ENCODE results near the gene BCAS3. TPM values are rescaled to one million over a fixed set of nuclear protein-coding genes. Genes with fewer than 3 reads are reported as not detected.
A peak's percentile ranks its signal among the peaks of the same experiment; 100 is the strongest.

The BCAS3 gene
- 6.0 and 13.1 TPM in 2 replicates for total RNA-seq (2014; rRNA removed; shearing (Covaris generic))

GRCh38 chr17:60677308-60678117 is at the start of gene BCAS3:
Gene BCAS3 (plus strand): TSS chr17:60677851.
- DNase-seq (ENCODE audit: low spot score), result peak; percentile 100
- in situ Hi-C loops (cut with HindIII; ENCODE audit: low sequenced_read_pairs), result no loop called here

- no peak for DNase-seq (ENCODE audit: low spot score)
These were observed 49.3 kb upstream of the BCAS3 start for GRCh38 chr17:60628252-60628889.

GRCh38 chr17:60629120-60629519 is 48.5 kb upstream of the BCAS3 start:
- in situ Hi-C loops (cut with HindIII; ENCODE audit: low sequenced_read_pairs), result no loop called here
- DNase-seq (ENCODE audit: low spot score), result peak; percentile 49

More at GRCh38 chr17:60628252-60628889, 49.3 kb upstream of the BCAS3 start:
- in situ Hi-C loops (cut with HindIII; ENCODE audit: low sequenced_read_pairs), result no loop called here

- DNase-seq (ENCODE audit: low spot score), result peak; percentile 94
- in situ Hi-C loops (cut with HindIII; ENCODE audit: low sequenced_read_pairs), result no loop called here
These were observed 47.3 kb upstream of the BCAS3 start for GRCh38 chr17:60630352-60630751.

GRCh38 chr17:60631119-60631518 is 46.5 kb upstream of the BCAS3 start:
- in situ Hi-C loops (cut with HindIII; ENCODE audit: low sequenced_read_pairs), result no loop called here
- DNase-seq (ENCODE audit: low spot score), result no peak

GRCh38 chr17:60637683-60638082 is 40.0 kb upstream of the BCAS3 start:
- DNase-seq (ENCODE audit: low spot score), result no peak
- in situ Hi-C loops (cut with HindIII; ENCODE audit: low sequenced_read_pairs), result no loop called here

- DNase-seq (ENCODE audit: low spot score), result no peak
- in situ Hi-C loops (cut with HindIII; ENCODE audit: low sequenced_read_pairs), result no loop called here
These were observed 38.7 kb upstream of the BCAS3 start for GRCh38 chr17:60639019-60639330.

GRCh38 chr17:60640503-60640902 is 37.1 kb upstream of the BCAS3 start:
- DNase-seq (ENCODE audit: low spot score), result no peak
- in situ Hi-C loops (cut with HindIII; ENCODE audit: low sequenced_read_pairs), result no loop called here

GRCh38 chr17:60641126-60641525 is 36.5 kb upstream of the BCAS3 start:
- in situ Hi-C loops (cut with HindIII; ENCODE audit: low sequenced_read_pairs), result no loop called here
- DNase-seq (ENCODE audit: low spot score), result no peak

GRCh38 chr17:60641810-60642220 is 35.8 kb upstream of the BCAS3 start:
- in situ Hi-C loops (cut with HindIII; ENCODE audit: low sequenced_read_pairs), result no loop called here
- peak; percentile 91 for DNase-seq (ENCODE audit: low spot score)

GRCh38 chr17:60645918-60646523 is 31.6 kb upstream of the BCAS3 start:
- DNase-seq (ENCODE audit: low spot score), result no peak
- in situ Hi-C loops (cut with HindIII; ENCODE audit: low sequenced_read_pairs), result no loop called here

GRCh38 chr17:60646701-60647100 is 30.9 kb upstream of the BCAS3 start:
- in situ Hi-C loops (cut with HindIII; ENCODE audit: low sequenced_read_pairs), result no loop called here
- DNase-seq (ENCODE audit: low spot score), result no peak

GRCh38 chr17:60647705-60648104 is 29.9 kb upstream of the BCAS3 start:
- no peak for DNase-seq (ENCODE audit: low spot score)
- in situ Hi-C loops (cut with HindIII; ENCODE audit: low sequenced_read_pairs), result no loop called here

- DNase-seq (ENCODE audit: low spot score), result no peak
- in situ Hi-C loops (cut with HindIII; ENCODE audit: low sequenced_read_pairs), result no loop called here
These were observed 25.0 kb upstream of the BCAS3 start for GRCh38 chr17:60652454-60653247.

- DNase-seq (ENCODE audit: low spot score), result no peak
- in situ Hi-C loops (cut with HindIII; ENCODE audit: low sequenced_read_pairs), result no loop called here
These were observed 24.1 kb upstream of the BCAS3 start for GRCh38 chr17:60653569-60653968.

- in situ Hi-C loops (cut with HindIII; ENCODE audit: low sequenced_read_pairs), result no loop called here
- DNase-seq (ENCODE audit: low spot score), result no peak
These were observed 21.2 kb upstream of the BCAS3 start for GRCh38 chr17:60656499-60656898.

GRCh38 chr17:60659156-60659555 is 18.5 kb upstream of the BCAS3 start:
- in situ Hi-C loops (cut with HindIII; ENCODE audit: low sequenced_read_pairs), result no loop called here
- no peak for DNase-seq (ENCODE audit: low spot score)

- in situ Hi-C loops (cut with HindIII; ENCODE audit: low sequenced_read_pairs), result no loop called here
- DNase-seq (ENCODE audit: low spot score), result no peak
These were observed 16.2 kb upstream of the BCAS3 start for GRCh38 chr17:60661489-60661888.

- in situ Hi-C loops (cut with HindIII; ENCODE audit: low sequenced_read_pairs), result no loop called here
- DNase-seq (ENCODE audit: low spot score), result no peak
These were observed 13.6 kb upstream of the BCAS3 start for GRCh38 chr17:60664022-60664421.

- DNase-seq (ENCODE audit: low spot score), result no peak
- in situ Hi-C loops (cut with HindIII; ENCODE audit: low sequenced_read_pairs), result no loop called here
These were observed 12.0 kb upstream of the BCAS3 start for GRCh38 chr17:60665602-60666001.

Measured in G401 (cell line).